Fibroblast of lung (primary cell): ENCODE data around the gene UBL3.

ENCODE experiments used
- CTCF ChIP-seq, 2 donors: IDR thresholded peaks in 1 of 2; conservative IDR thresholded peaks in 1 of 2; 1 replicate in 1 of 2; 2 replicates in 1 of 2; pipeline ENCODE4 v1.5.1; 2011 to 2012; ENCODE audit warnings: low read length in 2 of 2, control low read depth in 1 of 2, inconsistent platforms in 1 of 2, low read depth in 1 of 2, mild to moderate bottlenecking in 1 of 2
- EZH2 ChIP-seq: IDR thresholded peaks from 2 replicates; pipeline ENCODE4 v1.5.1; 2012; ENCODE audit warnings: low read length, control low read depth, mild to moderate bottlenecking; ENCODE audit errors: missing control alignments

GRCh38 chr13:29887030-29887557 lies 36.7 kb upstream of the UBL3 start:
- TF ChIP-seq CTCF (conservative IDR thresholded peaks at IDR 0.05 in 1 of 2, IDR thresholded peaks at IDR 0.05 in 1 of 2; ENCODE audit: low read depth in 1 of 2, low read length in 2 of 2) (no peak), EZH2 (no peak)
